ENCODE results near the gene COPG2.

Gene COPG2

GRCh38 chr7:130505753-130506152 lies 162.8 kb downstream of the COPG2 start:
- TF ChIP-seq CTCF (IDR thresholded peaks at IDR 0.05; ENCODE audit: low read depth, low read length, missing control alignments), result no peak
- H3K4me3 ChIP-seq (replicated peaks; ENCODE audit: low read depth, low read length), result no peak overlapping the region
- DNase-seq (ENCODE audit: extremely low read depth, low read depth), result no peak

- no peak overlapping the region for H3K4me3 ChIP-seq (replicated peaks; ENCODE audit: low read depth, low read length)
- no peak for DNase-seq (ENCODE audit: extremely low read depth, low read depth)
- TF ChIP-seq CTCF (IDR thresholded peaks at IDR 0.05; ENCODE audit: low read depth, low read length, missing control alignments), result no peak
These were observed 167.6 kb downstream of the COPG2 start for GRCh38 chr7:130500910-130501309.

- no peak overlapping the region for H3K4me3 ChIP-seq (replicated peaks; ENCODE audit: low read depth, low read length)
- no peak for TF ChIP-seq CTCF (IDR thresholded peaks at IDR 0.05; ENCODE audit: low read depth, low read length, missing control alignments)
- DNase-seq (ENCODE audit: extremely low read depth, low read depth), result no peak
These were observed 168.1 kb downstream of the COPG2 start for GRCh38 chr7:130500463-130500862.

GRCh38 chr7:130494431-130494858 lies 174.1 kb downstream of the COPG2 start:
- DNase-seq (ENCODE audit: extremely low read depth, low read depth), result no peak
- no peak for TF ChIP-seq CTCF (IDR thresholded peaks at IDR 0.05; ENCODE audit: low read depth, low read length, missing control alignments)
- H3K4me3 ChIP-seq (replicated peaks; ENCODE audit: low read depth, low read length), result no peak overlapping the region

- no peak for DNase-seq (ENCODE audit: extremely low read depth, low read depth)
- no peak for TF ChIP-seq CTCF (IDR thresholded peaks at IDR 0.05; ENCODE audit: low read depth, low read length, missing control alignments)
- H3K4me3 ChIP-seq (replicated peaks; ENCODE audit: low read depth, low read length), result peak overlapping the region; percentile 40
These were observed 175.2 kb downstream of the COPG2 start for GRCh38 chr7:130493275-130493873.

- no peak for DNase-seq (ENCODE audit: extremely low read depth, low read depth)
- no peak for TF ChIP-seq CTCF (IDR thresholded peaks at IDR 0.05; ENCODE audit: low read depth, low read length, missing control alignments)
- peak overlapping the region; percentile 40 for H3K4me3 ChIP-seq (replicated peaks; ENCODE audit: low read depth, low read length)
These were observed 175.8 kb downstream of the COPG2 start for GRCh38 chr7:130492523-130493274.
